OCI-LY3 (cell line): ENCODE results near the gene STK35.

Source experiments
- EZH2phosphoT487 ChIP-seq: fragments of 200-600 bp; shearing (Covaris generic); IDR thresholded peaks from 2 replicates; pipeline ENCODE4 v1.6.1; 2018; ENCODE audit warnings: antibody characterized with exemption, mixed run types, low read depth
- TF ChIP-seq, protein P1 (sequence below): fragments of 200-600, 300-600 bp; sonication (generic); IDR thresholded peaks from 2 replicates; pipeline ENCODE4 v1.5.1; 2014; ENCODE audit warnings: antibody characterized with exemption, low read length, low read depth

DNA sequence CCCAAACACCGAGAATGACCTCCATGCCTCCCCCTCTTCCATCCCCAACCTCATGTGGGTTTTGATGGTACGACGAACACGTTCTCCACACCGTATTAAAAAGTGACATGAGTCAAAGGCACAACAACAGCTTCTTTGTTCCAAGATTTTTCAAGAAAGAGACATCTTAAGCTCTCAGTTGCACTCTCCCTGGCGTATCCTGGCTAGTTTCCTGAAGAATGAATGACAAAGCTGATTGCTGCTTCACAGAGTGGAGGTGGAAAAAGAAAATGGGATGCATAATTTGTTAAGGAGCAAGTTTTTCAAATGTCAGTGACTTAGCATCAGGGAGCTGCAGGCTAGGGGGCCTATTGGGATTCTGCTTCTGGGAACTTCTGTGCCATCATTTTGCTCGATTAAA lies 95.5 kb downstream of the STK35 start:
- TF ChIP-seq, protein P1, sequence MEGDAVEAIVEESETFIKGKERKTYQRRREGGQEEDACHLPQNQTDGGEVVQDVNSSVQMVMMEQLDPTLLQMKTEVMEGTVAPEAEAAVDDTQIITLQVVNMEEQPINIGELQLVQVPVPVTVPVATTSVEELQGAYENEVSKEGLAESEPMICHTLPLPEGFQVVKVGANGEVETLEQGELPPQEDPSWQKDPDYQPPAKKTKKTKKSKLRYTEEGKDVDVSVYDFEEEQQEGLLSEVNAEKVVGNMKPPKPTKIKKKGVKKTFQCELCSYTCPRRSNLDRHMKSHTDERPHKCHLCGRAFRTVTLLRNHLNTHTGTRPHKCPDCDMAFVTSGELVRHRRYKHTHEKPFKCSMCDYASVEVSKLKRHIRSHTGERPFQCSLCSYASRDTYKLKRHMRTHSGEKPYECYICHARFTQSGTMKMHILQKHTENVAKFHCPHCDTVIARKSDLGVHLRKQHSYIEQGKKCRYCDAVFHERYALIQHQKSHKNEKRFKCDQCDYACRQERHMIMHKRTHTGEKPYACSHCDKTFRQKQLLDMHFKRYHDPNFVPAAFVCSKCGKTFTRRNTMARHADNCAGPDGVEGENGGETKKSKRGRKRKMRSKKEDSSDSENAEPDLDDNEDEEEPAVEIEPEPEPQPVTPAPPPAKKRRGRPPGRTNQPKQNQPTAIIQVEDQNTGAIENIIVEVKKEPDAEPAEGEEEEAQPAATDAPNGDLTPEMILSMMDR = no peak
- TF ChIP-seq EZH2phosphoT487 = no peak
